Measurements from ENCODE around the gene CES1. TPM values are rescaled to one million over a fixed set of nuclear protein-coding genes. Genes with fewer than 3 reads are reported as not detected.

Gene CES1
- total and polyA plus RNA-seq, 2 of the 8 experiments (the other 6 are each of a cell fraction or from before 2014, with no cell fraction given), result 0.91 to 1.2 TPM

DNA sequence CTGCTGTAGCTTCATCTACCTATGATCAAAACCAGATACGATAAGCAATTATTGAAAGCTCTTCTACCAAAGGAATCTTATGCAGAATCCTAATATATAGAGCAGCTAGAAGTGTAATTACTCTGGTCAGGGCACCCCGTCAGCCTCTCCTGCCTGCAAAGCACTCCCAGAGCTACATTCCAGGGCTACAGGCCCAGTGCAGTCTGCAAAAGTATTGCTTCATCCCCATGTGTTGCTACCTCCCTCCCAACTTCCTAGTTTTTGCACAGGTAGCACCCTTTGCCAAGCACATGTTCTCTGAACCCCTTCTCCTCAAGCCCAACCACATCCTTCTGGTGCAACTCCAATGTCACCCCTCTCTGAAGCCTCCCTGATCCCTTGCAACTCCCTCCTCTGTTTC is 35.2 kb upstream of the CES1 start:
- H3K18ac ChIP-seq (ENCODE audit: extremely low read depth, low read length), result no peak overlapping the region
- H2BK20ac ChIP-seq (ENCODE audit: low read length), result no peak overlapping the region
- no peak overlapping the region for H2BK5ac ChIP-seq (ENCODE audit: low read depth, low read length)
- no peak overlapping the region for H4K5ac ChIP-seq (ENCODE audit: insufficient read length, low read depth, low read length)
- H3K4me2 ChIP-seq (ENCODE audit: insufficient read depth in 1 of 2, low read depth in 2 of 2, low read length in 2 of 2), result no peak overlapping the region
- ChIA-PET CTCF (ENCODE audit: partially characterized antibody) (interaction anchor here (1.3 kb wide), 2 partner anchors 26 to 403 kb away, joined by 3 to 4 read pairs; no protein-coding TSS in a partner anchor), POLR2A (ENCODE audit: partially characterized antibody) (no interaction called here)
- no peaks in the 10 kb centered on the region for H4K20me1 ChIP-seq (replicated peaks in 1 of 2; ENCODE audit: control insufficient read depth in 1 of 2, insufficient read depth in 2 of 2, low read length in 2 of 2)
- H3K27me3 ChIP-seq (replicated peaks in 1 of 4; ENCODE audit: control insufficient read depth in 3 of 4, extremely low read depth in 1 of 4, insufficient read depth in 3 of 4, low read length in 3 of 4), result no peaks in the 10 kb centered on the region
- 91% methylated on average over 2 of the region's 2 CpGs; no CpG with 5 or more reads in 1 of the 2 experiments for WGBS, 2 experiments (ENCODE audit: extremely low coverage in 1 of 2, insufficient coverage in 1 of 2, insufficient read length in 1 of 2, insufficient replicate concordance in 2 of 2, low coverage in 1 of 2, low lambda C conversion rate in 2 of 2, missing lambda C conversion rate in 1 of 2)
- no peak for TF ChIP-seq CBX5 (IDR thresholded peaks at IDR 0.05; ENCODE audit: low read depth, low read length)
- no peak for TF ChIP-seq SIN3A (conservative IDR thresholded peaks at IDR 0.05 in 1 of 2, IDR thresholded peaks at IDR 0.05 in 1 of 2; ENCODE audit: low read depth in 1 of 2, low read length in 2 of 2)
- TF ChIP-seq GABPA (IDR thresholded peaks at IDR 0.05; ENCODE audit: borderline replicate concordance, insufficient read depth, low read length), result no peak
- no peak overlapping the region for H3K4me3 ChIP-seq (ENCODE audit: extremely low read depth in 1 of 4, insufficient read depth in 2 of 4, low read depth in 3 of 4, low read length in 4 of 4)
- FAIRE-seq (no peak), DNase-seq (ENCODE audit: low read depth in 1 of 2, low spot score in 2 of 2) (no peak)
- H2BK15ac ChIP-seq (ENCODE audit: low read length), result no peak overlapping the region
- H2AFZ ChIP-seq (ENCODE audit: low read length), result no peak overlapping the region
- no peak overlapping the region for H3K9ac ChIP-seq (replicated peaks in 1 of 4; ENCODE audit: extremely low read depth in 1 of 4, low read depth in 3 of 4, low read length in 3 of 4)
- H4K8ac ChIP-seq (ENCODE audit: extremely low read depth, insufficient read depth, low read length), result no peak overlapping the region
- no peak overlapping the region for H4K91ac ChIP-seq (replicated peaks; ENCODE audit: insufficient read length, low read length)
- no peaks in the 10 kb centered on the region for H3K9me3 ChIP-seq (ENCODE audit: insufficient read depth in 2 of 2, low read depth in 1 of 2, low read length in 1 of 2)
- H3K4ac ChIP-seq (replicated peaks; ENCODE audit: insufficient read length, low read depth, low read length), result no peak overlapping the region
- H3K23me2 ChIP-seq (ENCODE audit: low read depth, low read length), result no peaks in the 10 kb centered on the region
- H3K56ac ChIP-seq (replicated peaks; ENCODE audit: insufficient read length, low read depth, low read length), result no peak overlapping the region
- H3K23ac ChIP-seq (ENCODE audit: insufficient read length), result no peak overlapping the region
- no peak overlapping the region for H2AK5ac ChIP-seq (ENCODE audit: low read depth, low read length)
- H2BK12ac ChIP-seq (ENCODE audit: low read depth, low read length), result no peak overlapping the region
- no peak overlapping the region for H3K27ac ChIP-seq (ENCODE audit: low read depth, low read length)
- H3K36me3 ChIP-seq (ENCODE audit: control insufficient read depth in 2 of 4, insufficient read depth in 4 of 4, low read length in 3 of 4), result no peaks in the 10 kb centered on the region
- H3K4me1 ChIP-seq (replicated peaks in 1 of 4; ENCODE audit: control insufficient read depth in 3 of 4, insufficient read depth in 4 of 4, low read length in 3 of 4), result no peaks in the 10 kb centered on the region
- no peaks in the 10 kb centered on the region for H3K79me1 ChIP-seq (ENCODE audit: low read depth, low read length)
- no peak overlapping the region for H3K14ac ChIP-seq (ENCODE audit: insufficient read length)
- H3K79me2 ChIP-seq (ENCODE audit: control insufficient read depth in 1 of 2, insufficient read depth in 2 of 2, low read length in 2 of 2), result no peaks in the 10 kb centered on the region
- no peak overlapping the region for H2BK120ac ChIP-seq (replicated peaks; ENCODE audit: low read depth, low read length)

All from H1 (cell line).